SKM-1 (cell line): ENCODE data around the gene AIFM2.
"Not testable (repeated sequence)": the region's sequence is repeated elsewhere in the genome, so short reads cannot be mapped to it uniquely, and the experiment has no call there.

ENCODE experiments used
- DNase-seq: peaks from one replicate; lab custom pipeline; 2025; ENCODE audit not compliant: unreplicated experiment; lab: John Stamatoyannopoulos, UW

Gene AIFM2

GRCh38 chr10:70132098-70133029, at the start of gene AIFM2:
Gene AIFM2 (minus strand): TSS chr10:70132825. CDS start chr10:70124084, 8,741 bp downstream.
- DNase-seq = no peak

DNA sequence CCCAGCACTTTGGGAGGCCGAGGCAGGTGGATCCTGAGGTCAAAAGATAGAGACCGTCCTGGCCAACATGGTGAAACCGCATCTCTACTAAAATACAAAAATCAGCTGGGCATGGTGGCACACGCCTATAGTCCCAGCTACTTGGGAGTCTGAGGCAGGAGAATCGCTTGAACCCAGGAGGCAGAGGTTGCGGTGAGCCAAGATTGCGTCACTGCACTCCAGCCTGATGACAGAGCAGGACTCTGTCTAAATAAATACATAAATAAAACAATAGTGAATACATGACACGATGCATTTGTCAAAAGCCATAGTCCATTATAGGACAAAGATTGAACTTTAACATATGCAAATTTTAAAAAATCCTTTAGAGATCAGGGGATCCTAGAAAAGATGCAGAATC, 46.6 kb upstream of the AIFM2 start:
- DNase-seq = not testable (repeated sequence)

GRCh38 chr10:70178139-70178725, 45.6 kb upstream of the AIFM2 start:
- no peak for DNase-seq

GRCh38 chr10:70176441-70176840, 43.8 kb upstream of the AIFM2 start:
- DNase-seq = no peak

DNA sequence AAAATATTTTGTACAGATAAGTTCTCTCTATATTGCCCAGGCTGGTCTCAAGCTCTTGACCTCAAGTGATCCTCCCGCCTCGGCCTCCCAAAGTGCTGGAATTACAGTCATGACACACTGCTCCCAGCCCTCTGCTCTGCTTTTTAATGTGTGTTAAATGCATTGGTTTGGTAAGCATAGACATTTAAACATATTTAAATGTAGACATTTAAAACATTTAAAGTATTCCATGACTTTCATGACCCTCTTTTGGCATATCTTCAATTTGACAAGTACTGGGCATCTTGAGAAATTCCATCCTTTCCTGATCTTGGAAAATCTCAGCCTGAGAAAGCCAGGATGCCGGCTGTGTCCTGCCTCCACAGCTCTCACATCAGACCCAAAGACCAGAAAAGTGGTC, 42.9 kb upstream of the AIFM2 start:
- DNase-seq = no peak

DNA sequence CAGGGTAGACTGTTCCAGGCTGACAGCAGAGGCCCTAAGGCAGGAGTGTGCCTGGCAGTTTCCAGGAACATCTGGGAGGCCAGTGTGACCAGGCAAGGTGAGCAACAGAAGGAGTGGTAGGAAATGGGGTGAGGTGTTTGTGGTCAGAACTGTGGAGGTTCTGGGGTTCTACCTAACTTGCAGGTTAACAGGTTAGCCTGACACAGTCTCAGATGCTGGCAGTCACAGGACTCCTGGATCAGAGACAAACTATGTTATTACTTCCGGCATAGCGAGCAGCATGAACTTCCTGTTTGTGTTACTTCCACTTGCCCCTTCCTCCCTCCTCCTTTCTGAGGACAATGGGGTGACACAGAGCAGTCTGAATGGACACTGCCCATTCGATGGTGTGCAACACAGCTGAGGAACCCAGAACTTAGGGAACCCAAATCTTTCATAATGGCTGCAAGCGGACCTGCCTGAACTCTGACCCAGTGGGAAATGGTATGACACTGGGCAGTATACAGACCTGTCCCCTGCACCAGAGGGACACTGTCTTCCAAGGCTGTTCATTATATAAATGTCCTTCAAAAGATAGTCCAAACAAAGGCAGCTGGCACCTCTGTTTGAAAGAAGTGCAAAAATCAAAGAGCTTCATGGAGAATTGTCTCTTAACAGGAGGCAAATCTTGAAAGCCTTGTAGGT, 41.6 kb upstream of the AIFM2 start:
- peak; percentile 68 for DNase-seq

DNA sequence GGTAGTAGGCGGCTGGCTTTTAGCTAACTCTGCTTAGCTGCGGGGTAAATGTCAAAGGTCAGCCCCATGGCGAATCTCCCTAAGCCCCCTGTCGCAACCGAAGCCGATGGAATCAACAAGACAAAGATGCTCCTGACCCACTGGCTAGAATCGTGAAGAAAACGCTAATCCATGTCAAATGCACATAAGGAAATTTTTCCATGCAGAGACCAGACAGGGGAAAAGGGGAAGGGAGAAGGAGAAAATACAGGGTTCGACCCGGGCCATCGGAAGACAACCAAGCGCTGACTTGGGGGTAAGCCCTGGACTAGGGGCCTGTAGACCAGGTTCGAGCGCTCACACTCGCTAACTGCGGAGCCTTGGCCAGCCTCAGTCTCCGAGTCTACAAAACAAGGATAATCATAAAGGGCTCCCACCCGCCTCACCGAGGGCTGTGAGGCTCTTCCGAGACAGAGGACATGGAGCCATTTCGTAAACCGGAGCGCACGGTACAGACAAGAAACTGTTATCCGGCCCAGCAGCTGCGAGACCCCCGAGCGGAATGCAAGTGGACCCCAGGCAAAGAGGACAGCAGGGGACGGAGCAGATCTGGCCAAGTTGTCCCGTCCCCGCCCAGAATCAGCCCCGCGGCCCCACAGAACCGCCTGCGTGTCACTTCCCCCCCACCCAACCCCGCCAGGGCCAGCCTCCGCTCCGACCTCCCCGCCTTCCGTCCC, 37.2 kb upstream of the AIFM2 start:
- DNase-seq = no peak

- no peak for DNase-seq
These were observed 36.4 kb upstream of the AIFM2 start for GRCh38 chr10:70169011-70169410.

- DNase-seq = no peak
These were observed 34.6 kb upstream of the AIFM2 start for GRCh38 chr10:70167246-70167645.

- DNase-seq = no peak
These were observed 33.8 kb upstream of the AIFM2 start for GRCh38 chr10:70166394-70166793.

GRCh38 chr10:70164163-70164562, 31.5 kb upstream of the AIFM2 start:
- DNase-seq = peak; percentile 69

GRCh38 chr10:70163448-70163847, 30.8 kb upstream of the AIFM2 start:
- DNase-seq = no peak

DNA sequence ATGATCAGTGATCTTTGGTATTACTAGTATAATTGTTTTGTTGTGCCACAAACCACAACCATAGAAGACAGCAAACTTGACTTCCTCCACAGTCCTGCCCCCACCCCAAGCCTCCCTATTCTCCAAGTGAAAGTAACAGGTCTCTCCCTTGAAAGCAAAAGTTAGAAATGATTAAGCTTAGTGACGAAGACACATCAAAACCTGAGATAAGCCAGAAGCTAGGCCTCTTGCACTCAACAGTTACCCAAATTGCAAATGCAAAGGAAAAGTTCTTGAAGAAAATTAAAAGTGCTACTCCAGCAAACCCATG, 30.2 kb upstream of the AIFM2 start:
- no peak for DNase-seq

DNA sequence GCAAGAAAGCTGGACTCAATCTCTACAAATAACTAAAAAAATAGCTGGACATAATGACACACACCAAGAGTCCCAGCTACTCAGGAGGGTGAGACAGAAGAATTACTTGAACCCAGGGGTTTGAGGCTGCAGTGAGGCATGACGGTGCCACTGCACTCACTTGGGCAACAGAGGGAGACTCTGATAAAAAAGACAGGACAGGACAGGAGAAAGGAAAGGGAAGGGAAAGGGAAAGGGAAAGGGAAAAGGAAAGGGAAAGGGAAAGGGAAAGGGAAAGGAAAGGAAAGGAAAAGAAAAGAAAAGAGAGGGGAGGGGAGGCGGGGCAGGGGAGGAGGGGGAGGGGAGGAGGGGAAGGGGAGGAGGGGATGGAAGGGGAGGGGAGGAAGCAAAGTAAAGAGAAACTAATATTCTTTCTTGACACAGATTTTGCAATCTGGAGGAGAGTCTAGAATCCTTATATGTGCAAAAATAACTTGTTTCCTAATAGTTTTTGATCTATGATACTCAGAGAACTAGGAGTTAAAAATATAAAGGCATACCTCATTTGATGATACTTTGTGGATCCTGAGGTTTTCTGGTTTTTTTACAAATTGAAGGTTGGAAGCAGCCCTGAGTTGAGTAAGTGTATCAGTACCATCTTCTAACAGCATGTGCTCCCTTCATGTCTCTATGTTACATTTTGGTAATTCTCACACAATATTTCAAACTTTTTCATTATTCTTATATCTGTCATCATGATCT, 29.7 kb upstream of the AIFM2 start:
- DNase-seq = no peak

DNA sequence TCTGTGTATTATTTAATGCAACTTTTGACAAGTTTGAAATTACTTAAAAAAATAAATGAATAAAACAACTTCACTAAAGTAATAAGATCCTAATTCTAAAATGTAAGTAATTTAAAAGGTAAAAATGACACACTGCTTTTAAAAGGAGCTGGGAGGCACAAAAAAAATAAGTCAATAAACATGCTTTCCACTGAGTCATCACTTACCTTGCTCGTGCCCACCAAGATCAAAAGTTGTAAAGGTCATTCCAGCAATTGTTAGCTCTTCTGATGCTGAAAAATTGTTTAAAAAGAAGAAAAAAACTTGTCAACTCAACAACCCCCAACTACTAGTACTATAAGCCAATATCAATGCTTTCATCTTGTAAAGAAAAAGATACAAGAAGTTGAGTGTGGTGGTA, 28.2 kb upstream of the AIFM2 start:
- DNase-seq = no peak

DNA sequence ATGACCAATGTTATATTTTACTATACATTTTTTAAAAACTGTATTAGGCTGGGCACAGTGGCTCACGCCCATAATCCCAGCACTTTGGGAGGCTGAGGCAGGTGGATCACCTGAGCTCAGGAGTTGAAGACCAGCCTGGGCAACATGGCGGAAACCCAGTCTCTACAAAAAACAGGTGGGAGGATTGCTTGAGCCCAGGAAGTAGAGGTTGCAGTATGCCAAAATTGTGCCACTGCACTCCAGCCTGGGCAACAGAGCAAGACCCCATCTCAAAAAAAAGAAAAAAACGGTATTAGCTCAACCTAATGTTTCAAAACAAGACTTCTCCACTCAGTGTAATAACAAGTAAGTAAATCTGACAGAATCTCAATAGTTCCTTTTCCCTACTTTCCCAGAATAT, 26.7 kb upstream of the AIFM2 start:
- DNase-seq = not testable (repeated sequence)

GRCh38 chr10:70158113-70158512, 25.5 kb upstream of the AIFM2 start:
- no peak for DNase-seq

- no peak for DNase-seq
These were observed 22.7 kb upstream of the AIFM2 start for GRCh38 chr10:70155255-70155838.

DNA sequence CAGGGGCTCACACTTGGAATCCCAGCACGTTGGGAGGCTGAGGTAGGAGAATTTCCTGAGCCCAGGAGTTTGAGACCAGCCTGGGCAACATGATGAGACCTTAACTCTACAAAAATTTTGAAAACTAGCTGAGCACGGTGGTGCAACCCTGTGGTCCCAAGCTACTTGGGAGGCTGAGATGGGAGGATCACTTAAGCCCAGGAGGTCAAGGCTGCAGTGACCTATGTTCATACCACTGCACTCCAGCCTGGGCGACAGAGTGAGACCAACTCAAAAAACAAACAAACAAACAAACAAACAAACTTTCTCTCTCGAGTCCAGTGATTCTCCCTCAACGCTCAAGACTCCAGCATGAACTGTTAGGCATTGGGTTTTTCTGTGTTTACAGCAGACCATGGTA, 15.9 kb upstream of the AIFM2 start:
- no peak for DNase-seq

GRCh38 chr10:70147259-70147625, 14.6 kb upstream of the AIFM2 start:
- no peak for DNase-seq
